Measurements from ENCODE around the gene ERCC3.
A peak's percentile ranks its signal among the peaks of the same experiment; 100 is the strongest.
"Not testable (repeated sequence)": the region's sequence is repeated elsewhere in the genome, so short reads cannot be mapped to it uniquely, and the experiment has no call there.

ERCC3 gene

DNA sequence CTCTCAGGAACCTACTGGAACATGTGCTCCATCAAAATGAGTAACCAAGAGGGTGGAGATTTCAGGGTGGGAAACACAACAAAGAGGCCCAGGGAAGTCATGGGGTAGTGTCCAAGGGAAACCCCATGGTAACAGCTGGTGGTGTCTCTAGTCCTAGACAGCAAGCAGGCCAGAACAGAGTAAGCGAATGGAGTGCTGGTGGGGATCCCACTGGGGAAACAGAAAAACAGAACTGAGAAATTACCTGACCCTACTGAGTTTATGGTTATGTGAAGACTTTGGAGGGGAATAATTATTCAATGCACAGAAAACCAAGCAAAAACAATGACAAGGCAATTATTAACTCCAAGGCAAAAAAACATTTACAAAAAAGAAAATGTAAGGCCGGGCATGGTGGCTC lies 16.9 kb downstream of the ERCC3 start:
- DNase-seq: no peak

DNA sequence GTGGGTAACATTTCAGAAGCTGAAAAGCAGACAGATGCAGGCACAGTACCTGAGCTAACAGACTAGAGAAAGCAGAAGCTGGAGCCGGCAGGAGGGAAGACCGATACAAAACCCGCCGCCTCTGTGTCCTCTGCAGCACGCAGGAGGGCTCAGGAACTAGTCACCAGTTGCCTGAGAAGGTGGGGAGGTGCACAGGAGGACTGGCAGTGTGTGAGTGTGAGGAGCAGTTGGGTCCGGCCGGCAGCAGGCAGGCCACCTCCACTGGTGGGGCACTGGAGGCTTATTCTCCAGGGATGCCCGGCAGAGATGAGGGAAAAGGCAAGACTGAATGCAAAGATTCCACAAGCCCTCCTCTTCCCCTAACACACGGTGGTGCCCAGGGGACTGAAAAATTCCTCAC lies 18.2 kb downstream of the ERCC3 start:
- DNase-seq: no peak

DNA sequence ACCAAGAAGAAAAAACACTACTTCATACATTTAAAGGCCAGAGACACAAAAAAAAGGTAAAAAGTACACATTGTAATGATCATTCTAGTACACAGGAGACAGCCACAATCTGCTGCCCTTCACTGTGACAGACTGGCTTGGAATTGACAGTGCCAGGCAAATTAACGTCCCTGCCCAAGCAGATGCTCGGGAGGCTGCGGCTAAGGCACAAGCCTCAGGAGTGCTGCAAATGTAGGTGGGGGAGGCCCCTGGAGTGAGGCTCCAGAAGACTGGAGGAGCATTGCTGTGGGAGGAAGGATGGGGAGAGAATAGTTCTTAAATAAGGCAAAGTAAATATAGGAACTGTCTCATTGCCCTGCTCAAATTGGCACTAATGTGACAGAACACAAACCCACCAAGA lies 18.6 kb downstream of the ERCC3 start:
- DNase-seq: no peak

DNA sequence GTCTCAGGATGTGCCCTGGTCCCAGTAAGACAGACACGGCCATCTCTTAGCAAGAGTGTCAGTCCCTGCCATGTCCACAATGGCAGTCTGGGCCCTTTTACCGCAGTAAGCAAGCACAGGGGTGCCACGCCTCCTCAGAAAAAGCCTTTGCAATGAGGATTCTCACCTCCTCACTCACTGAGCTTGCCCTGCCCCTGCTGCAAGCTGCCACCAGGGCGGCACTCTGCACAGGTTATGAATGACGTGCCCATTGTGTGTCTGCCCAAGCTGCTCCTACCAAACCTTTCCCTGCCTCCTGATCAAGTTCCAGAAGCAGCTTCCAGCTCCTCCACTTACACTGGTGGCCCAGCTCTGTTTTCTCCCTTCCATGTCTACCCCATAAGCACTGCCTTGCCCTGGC lies 23.3 kb downstream of the ERCC3 start:
- no peak for DNase-seq

DNA sequence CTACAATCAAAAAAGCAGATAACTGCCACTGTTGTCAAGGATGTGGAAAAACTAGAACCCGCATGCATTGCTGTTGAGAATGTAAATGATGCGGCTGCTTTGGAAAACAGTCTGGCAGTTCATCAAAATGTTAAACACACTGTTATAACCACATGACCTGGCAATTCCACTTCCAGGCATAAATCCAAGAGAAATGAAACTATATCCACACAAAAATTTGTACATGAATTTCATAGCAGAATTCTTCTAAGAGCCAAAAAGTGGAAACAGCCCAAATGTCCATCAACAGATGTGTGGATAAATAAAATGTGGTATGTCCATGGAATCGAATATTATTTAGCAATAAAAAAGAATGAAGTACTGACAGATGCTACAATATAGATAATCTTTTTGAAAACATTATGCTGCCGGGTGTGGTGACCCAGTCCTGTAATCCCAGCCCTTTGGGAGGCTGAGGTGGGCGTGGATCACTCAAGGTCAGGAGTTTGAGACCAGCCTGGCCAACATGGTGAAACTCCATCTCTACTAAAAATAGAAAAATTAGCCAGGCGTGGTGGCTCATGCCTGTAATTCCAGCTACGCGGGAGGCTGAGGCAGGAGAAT lies 32.0 kb downstream of the ERCC3 start:
- no peak for DNase-seq

DNA sequence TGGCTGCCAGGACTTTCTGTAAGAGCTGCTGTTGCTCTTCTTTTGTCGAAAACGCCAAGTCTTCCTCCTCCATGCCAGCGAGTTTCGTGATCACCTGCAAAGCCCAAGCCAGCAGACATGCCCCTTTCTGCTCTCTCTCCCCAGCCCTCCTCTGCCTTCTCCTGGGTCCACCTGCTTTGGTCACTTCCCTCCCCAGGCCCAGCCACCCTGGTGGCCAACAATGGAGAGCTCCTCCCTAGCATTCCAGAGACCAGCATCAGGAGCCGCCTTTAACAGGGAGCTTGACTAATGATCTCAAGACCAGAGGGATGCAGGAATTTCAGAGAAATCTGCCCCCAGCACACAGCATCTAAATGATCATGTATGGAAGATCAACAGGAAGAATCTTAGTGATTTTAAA lies 34.6 kb downstream of the ERCC3 start:
- DNase-seq: no peak

DNA sequence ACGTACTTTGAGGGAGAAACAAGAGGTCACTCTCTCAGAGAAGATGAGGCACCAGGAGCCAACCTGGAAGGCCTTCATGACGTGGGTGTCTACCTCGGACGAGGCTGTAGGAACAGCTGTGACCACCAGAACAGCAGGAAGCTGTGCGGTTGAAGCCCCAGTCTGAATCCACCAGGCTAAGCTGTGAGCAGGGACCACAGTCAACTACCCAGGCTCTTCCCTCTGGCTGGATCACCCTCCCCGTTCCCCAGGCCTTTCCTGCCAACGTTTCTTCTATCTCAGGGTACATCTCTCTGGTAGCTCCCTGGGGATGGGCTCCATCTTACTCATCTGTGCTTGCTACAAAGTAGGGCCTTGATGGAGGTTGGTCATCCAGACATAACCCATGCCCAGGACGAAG lies 37.1 kb downstream of the ERCC3 start:
- no peak for DNase-seq

DNA sequence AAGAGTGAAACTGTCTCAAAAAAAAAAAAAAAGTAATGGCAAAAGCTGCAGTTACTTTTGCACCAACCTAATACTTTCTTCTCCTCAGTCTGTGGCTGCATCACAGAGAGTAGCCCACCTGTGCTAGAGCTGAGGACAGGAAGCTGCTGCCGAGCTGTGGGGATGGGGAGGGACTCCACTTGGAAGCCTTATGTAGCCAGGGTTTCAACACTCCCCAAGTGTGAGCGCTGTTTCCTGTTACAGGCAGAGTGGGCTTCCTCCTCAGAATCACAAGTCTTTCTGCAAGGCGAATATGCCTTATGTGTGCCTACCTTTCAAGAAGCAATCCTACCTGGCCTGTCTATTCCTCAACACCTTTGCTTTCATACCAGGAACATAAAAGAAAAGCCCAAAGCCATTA lies 37.6 kb downstream of the ERCC3 start:
- no peak for DNase-seq

DNA sequence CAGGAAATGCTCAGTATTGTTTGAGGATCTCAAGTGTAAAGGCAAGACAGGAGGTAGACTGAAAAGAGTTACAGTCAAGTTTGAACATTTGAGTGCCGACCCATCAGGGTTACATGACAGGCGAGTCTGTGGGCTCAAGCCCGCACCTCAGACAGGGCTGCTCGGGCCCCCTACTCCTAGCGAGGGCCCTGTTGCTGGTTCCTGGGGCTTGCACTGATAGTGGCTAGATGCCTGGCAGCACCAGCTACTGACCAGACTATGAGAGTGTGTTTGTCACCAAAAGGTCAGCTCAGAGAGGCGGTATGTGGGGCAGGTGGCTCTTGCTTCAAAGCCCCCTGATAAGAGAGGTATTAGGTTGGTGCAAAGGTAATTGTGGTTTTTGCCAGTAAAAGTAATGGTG lies 38.2 kb downstream of the ERCC3 start:
- DNase-seq: no peak

DNA sequence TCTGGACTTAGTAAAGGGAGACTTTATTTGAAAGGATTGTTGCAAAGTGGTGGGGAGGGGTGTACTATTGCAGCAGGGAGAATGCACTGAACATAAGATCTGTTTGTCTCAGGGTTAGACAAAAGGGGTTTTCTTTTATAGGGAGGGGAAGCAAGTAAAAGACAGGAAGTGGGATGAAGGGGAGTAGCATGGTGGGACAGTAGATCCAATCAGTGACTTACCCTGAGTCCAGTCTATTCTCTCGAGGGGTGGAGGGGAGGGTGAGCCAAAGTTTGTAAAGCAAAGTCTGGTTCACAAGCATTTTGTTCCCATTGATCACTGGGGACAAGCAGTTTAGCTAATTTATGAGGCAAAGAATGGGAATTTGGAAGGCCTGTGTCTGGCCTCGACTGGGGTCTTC lies 38.8 kb downstream of the ERCC3 start:
- DNase-seq: no peak

DNA sequence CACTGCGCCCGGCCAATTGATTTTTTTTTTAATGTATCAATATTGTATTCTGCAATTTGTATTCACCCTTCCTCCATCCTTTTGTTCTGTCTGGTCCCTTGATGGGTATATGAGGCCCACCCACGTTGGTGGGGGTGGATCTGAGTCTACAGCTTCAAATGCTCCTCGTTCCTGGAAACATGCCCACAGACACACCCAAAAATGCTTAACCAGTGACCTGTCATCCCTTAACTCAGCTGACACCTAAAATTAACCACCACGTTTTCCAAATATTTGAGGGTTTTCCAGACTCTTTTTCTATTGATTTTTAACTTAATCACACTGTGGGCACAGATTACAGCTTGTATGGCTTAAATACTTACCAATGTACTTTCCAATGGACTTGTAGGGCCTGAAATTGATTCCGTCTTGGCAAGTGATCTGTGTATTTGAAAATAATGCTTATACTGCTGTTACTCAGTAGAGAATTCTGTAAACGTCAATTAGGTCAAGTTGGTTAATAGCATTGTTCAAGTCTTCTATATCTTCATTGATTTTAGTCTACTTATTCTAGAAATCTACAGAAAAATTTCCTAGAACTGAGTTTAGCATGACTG lies 39.5 kb downstream of the ERCC3 start:
- DNase-seq: no peak

DNA sequence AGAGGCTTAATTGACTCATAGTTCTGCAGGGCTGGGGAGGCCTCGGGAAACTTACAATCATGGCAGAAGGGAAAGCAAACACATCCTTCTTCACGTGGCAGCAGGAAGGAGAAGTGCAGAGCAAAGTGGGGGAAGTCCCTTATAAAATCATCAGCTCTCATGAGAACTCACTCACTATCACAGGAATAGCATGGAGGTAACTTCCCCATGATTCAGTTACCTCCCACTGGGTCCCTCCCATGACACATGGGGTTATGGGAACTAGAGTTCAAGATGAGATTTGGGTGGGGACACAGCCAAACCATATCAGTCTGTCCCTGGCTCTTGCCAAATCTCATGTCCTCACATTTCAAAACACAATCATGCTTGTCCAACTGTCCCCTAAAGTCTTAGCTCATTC lies 52.8 kb downstream of the ERCC3 start:
- DNase-seq: not testable (repeated sequence)

DNA sequence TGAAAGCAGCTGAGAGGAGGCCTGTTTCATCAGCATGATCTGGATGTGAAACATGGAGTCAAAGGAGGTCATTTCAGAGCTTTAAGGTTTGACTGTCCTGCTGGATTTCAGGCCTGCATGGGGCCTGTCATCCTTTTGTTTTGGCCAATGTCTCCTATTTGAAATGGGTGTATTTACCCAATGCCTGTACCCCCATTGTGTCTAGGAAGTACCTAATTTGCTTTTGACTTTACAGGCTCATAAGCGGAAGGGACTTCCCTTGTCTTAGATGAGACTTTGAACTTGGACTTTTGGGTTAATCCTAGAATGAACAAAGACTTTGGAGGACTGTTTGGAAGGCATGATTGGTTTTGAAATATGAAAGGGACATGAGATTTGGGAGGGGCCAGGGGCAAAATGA lies 54.5 kb downstream of the ERCC3 start:
- no peak for DNase-seq

DNA sequence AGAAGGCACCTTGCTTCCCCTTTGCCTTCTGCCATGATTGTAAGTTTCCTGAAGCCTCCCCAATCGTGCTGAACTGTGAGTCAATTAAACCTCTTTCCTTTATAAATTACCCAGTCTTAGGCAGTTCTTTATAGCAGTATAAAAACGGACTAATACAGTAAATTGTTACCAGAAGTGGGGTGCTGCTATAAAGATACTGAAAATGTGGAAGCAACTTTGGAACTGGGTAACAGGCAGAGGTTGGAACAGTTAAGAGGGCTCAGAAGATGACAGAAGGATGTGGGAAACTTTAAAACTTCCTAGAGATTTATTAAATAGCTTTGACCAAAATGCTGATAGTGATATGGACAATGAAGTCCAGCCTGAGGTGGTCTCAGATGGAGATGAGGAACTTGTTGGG lies 56.2 kb downstream of the ERCC3 start:
- DNase-seq: not testable (repeated sequence)

DNA sequence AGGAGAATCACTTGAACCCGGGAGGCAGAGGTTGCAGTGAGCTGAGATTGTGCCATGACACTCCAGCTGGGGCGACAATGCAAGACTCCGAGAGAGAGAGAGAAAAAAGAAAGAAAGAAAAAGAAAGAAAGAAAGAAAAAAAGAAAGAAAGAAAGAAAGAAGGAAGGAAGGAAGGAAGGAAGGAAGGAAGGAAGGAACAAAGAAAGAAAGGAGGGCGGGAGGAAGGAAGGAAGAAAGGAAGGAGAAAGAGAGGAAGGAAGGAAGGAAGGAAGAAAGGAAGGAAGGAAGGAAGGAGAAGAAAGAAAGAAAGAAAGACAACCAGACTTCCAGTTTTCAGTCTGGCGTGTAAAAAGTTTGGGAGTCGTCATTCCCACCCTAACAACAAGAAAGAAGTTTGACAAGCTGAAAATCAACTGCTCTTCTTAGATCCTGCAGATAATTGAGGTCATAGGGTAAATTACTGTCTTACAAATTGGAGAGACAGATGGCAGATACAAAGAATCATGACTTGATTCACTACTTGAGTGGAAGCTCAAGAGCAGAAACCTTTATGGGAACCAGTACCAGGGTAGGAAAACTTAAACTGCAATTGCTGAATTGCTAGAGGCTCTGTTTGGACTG lies 58.8 kb downstream of the ERCC3 start:
- no peak for DNase-seq

DNA sequence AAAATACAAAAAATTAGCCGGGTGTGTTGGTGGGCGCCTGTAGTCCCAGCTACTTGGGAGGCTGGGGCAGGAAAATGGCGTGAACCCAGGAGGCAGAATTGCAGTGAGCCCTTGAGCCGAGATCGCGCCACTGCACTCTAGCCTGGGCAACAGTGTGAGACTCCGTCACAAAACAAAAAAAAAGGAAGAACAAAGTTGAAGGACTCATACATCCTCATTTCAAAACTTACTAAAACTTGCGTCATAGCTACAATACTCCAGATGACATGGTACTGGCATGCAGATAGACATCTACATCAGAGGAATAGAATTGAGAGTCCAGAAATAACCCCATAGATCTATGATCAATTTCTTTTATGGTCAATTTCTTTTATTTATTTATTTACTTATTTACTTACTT lies 60.2 kb downstream of the ERCC3 start:
- DNase-seq: no peak

DNA sequence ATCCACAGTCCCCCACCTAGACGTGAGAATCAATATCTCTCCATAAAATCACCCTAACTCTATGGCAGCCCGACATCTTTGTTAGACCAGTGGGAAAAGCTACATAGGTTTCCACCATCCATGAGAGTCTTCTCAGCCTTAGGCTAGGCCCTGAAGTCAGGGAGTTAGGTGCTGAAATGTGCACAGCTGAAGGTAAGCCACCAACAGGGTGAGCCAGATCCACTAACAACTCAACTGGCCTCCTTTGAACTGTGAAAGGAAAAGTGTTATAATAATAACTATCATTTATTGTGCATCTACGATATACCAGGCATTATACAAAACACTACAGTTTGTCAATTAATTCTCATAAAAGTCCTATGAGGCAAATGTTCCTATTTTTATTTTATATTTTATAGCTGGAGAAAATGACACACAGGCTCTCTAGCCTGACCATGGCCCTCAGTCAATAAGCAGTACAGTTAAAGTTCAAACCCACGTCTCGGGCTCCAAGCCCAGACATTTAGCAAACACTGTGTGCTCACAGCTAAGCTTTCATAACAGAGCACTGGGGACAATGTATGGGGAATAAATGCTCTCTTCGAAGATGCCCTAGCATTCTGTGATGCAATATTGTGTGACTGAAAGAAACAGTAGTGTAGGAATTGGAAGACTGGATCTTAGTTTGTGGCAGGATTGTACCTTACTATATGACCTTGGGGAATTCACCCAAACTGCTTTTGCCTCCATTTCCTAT lies 62.6 kb downstream of the ERCC3 start:
- DNase-seq: no peak

DNA sequence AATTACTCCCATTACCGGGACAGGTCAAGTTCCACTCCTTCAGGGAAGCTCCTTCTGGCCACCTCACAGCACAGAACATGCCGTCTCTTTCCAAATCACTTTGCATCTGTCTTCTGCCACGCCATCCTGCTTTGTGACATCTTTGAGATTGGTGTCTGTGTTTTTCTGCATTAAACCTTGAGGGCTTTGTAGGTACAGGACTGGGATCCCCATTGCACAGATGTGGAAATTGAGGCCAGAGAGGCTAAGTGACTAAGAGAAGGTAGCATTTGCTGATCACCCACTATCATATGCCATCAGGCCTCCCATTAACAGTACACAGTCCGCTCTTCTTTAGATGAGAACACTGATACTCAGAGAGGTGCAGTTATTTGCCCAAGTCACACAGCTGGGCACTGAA lies 64.4 kb downstream of the ERCC3 start:
- no peak for DNase-seq

DNA sequence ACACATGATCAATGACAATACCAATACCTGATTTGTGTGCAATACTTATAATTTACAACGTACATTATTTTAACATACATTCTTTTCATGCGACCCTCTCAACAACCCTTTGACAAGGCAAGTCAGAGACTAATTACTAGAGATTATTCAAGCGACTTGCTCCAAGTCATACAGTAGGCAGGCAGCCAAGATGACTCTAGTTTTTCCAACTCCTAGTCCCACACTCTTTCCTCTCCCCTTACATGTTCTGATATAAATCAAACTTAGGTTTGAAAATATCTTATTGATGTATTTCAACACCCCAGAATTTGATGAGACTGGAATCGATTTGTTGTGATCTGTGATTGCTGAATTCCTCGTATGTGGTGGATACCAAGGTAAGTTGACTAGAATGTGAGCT lies 65.8 kb downstream of the ERCC3 start:
- DNase-seq: no peak

DNA sequence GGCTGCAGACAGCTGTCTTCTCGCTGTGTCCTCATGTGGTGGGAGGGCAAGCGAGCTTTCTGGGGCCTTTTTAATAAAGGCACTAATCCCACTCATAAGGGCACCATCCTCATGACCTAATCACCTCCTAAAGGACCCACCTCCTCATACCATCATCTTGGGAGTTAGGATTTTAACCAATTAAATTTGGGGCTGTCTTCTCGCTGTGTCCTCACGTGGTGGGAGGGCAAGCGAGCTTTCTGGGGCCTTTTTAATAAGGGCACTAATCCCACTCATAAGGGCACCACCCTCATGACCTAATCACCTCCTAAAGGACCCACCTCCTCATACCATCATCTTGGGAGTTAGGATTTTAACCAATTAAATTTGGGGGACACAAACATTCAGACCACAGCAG lies 66.7 kb downstream of the ERCC3 start:
- not testable (repeated sequence) for DNase-seq

DNA sequence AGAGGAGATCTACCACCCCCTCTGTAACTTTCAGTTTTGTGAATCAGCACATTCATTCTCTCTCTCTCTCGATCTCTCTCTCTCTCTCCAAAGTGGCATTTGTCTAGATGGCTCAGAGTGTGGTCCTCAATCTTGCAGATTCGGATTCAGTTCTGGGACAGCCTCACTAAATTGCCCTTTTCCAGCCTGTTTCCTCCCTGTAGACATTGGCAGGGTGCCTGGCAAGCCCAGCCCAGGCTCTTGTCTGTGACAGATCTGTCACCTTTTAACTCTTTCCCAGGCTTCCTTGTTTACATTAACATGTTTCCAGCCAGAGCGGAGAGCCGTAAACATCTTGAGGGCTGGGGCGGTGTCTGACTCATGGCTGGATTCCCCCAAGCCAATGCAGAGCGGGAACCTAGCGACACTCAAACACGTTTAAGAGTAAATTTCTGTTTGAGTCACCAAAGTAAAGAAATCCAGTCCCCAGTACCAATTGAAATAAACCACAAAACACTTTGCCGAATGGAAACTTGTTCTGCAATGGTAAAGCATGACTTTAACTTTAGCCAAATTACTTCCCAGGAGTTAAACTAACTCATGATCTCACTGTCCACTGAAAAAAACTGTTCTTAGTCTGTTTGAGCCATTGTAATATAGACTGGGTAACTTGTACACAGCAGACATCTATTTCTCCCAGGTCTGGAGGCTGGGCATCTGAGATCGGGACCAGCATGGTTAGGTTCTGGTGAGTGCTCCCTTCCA lies 67.3 kb downstream of the ERCC3 start:
- peak; percentile 44 to 57 for DNase-seq

DNA sequence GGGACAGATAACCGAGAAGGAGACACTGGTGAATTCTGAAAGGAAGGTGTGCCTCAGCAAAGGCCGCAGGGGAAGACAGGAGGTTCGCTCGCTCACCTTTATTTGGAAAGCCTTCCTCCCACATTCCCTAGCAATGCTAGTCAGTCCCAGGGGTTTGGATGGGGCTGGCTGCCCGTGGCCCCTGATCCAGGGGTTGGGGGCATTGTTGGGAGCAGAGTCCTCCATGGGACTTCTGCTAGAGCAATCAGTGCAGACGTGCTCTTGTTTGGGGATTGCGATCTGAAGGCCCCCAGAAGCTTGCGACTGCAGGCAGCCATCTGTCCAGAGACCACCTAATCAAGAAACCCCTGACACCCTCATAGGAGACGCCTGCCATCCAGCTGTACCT lies 67.8 kb downstream of the ERCC3 start:
- no peak for DNase-seq

DNA sequence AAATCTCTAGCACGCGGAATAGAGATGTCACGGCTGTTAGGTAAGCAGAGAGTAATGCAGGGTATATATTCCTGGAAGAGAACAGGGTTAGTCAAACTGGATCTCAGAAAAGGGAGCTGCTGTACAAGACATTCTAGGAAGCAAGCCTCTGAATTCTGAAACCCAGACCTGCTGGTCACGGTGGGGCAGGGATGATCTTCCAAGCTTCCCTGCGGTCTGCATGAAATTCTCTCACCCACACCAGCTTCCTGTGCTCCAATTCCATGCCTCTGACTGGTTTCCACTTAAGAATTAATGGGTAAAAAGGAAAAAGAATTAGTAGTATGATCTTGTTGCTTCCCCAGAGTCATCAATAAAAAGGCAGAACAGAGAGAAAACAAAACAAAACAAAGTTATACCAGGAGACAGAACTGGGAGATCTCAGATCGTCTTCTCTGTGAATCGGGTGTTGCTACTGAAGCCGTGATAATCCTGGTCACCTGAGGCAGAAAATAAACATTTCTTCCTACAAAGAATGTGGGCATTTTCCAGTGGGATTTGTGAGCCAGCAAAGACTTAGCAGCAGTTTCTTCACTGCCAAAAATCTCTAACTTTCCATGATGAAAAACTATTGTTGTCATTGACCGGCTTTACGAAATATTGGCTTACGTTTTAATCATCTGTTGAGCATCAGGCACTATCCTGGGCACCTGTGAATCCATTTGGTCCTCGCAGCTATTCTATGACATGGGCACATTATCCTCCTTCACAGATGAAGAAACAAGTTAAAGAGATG lies 68.6 kb downstream of the ERCC3 start:
- DNase-seq: no peak
